HepG2 (cell line): Measurements from ENCODE around the gene YY1. TPM values are rescaled to one million over a fixed set of nuclear protein-coding genes. Genes with fewer than 3 reads are reported as not detected.

Experiments
- ARNTL ChIP-seq: sonication (generic); formaldehyde crosslinking; IDR thresholded peaks from 2 replicates; pipeline ENCODE4 v1.4.0; 2020; ENCODE audit warnings: mild to moderate bottlenecking, missing genetic modification reagents
- ATRX ChIP-seq: sonication (generic); formaldehyde crosslinking; IDR thresholded peaks from 2 replicates; pipeline ENCODE4 v1.4.0; 2020; ENCODE audit warnings: missing genetic modification reagents, borderline replicate concordance
- DNMT1 ChIP-seq: sonication (generic); formaldehyde crosslinking; IDR thresholded peaks from 2 replicates; pipeline ENCODE4 v1.5.1; 2020; ENCODE audit warnings: mild to moderate bottlenecking, missing genetic modification reagents
- FIP1L1 ChIP-seq: fragments of 200-400 bp; formaldehyde crosslinking; IDR thresholded peaks from 2 replicates; pipeline ENCODE4 v1.6.1; 2018; ENCODE audit warnings: low read depth, mild to moderate bottlenecking, low read length, moderate library complexity, borderline replicate concordance; ENCODE audit not compliant: insufficient read depth
- FOXM1 ChIP-seq: sonication (generic); formaldehyde crosslinking; IDR thresholded peaks from 2 replicates; pipeline ENCODE4 v1.5.0; 2020; ENCODE audit warnings: missing genetic modification reagents
- FOXP4 ChIP-seq: sonication (generic); formaldehyde crosslinking; IDR thresholded peaks from 2 replicates; pipeline ENCODE4 v1.4.0; 2020; ENCODE audit warnings: missing genetic modification reagents
- IRF2 ChIP-seq: IDR thresholded peaks from 2 replicates; pipeline ENCODE4 v1.6.1; 2018; ENCODE audit warnings: missing genetic modification reagents, missing compliant biosample characterization
- KLF16 ChIP-seq, 2 experiments: sonication (generic) in 1 of 2; formaldehyde crosslinking in 1 of 2; IDR thresholded peaks; 2 replicates each; pipeline versions ENCODE4 v1.6.1 to v1.8.0; 2016 to 2023; ENCODE audit warnings: missing genetic modification reagents in 2 of 2, missing compliant biosample characterization in 1 of 2
- MYNN ChIP-seq: sonication (generic); formaldehyde crosslinking; IDR thresholded peaks from 2 replicates; pipeline ENCODE4 v1.4.0; 2020; ENCODE audit warnings: mild to moderate bottlenecking, low read depth, missing genetic modification reagents
- SMAD1 ChIP-seq: sonication (generic); formaldehyde crosslinking; IDR thresholded peaks from 2 replicates; pipeline ENCODE4 v1.4.0; 2020; ENCODE audit warnings: missing genetic modification reagents, low read depth, mild to moderate bottlenecking, borderline replicate concordance
- STAT6 ChIP-seq: sonication (generic); formaldehyde crosslinking; IDR thresholded peaks from 2 replicates; pipeline ENCODE4 v1.4.0; 2020; ENCODE audit warnings: missing genetic modification reagents, mild to moderate bottlenecking, borderline replicate concordance
- ZMYM2 ChIP-seq: sonication (generic); formaldehyde crosslinking; IDR thresholded peaks from 2 replicates; pipeline ENCODE4 v1.8.0; 2022; ENCODE audit warnings: mild to moderate bottlenecking, missing genetic modification reagents
- ZNF225 ChIP-seq: sonication (generic); formaldehyde crosslinking; IDR thresholded peaks from 2 replicates; pipeline ENCODE4 v1.4.0; 2020; ENCODE audit warnings: mild to moderate bottlenecking, missing genetic modification reagents
- ZNF34 ChIP-seq: sonication (generic); formaldehyde crosslinking; IDR thresholded peaks from 2 replicates; pipeline ENCODE4 v1.4.0; 2020; ENCODE audit warnings: mild to moderate bottlenecking, missing genetic modification reagents, borderline replicate concordance
- ZNF567 ChIP-seq: sonication (generic); formaldehyde crosslinking; IDR thresholded peaks from 2 replicates; pipeline ENCODE4 v1.8.1; 2023; ENCODE audit warnings: mild to moderate bottlenecking, missing genetic modification reagents, borderline replicate concordance
- ZNF629 ChIP-seq: sonication (generic); formaldehyde crosslinking; conservative IDR thresholded peaks from 2 replicates; pipeline ENCODE4 v1.5.0; 2020; ENCODE audit warnings: missing genetic modification reagents
- ZNF749 ChIP-seq: sonication (generic); formaldehyde crosslinking; IDR thresholded peaks from 2 replicates; pipeline ENCODE4 v1.8.0; 2022; ENCODE audit warnings: mild to moderate bottlenecking, missing genetic modification reagents, moderate library complexity, borderline replicate concordance
- ZNF839 ChIP-seq: sonication (generic); formaldehyde crosslinking; IDR thresholded peaks from 2 replicates; pipeline ENCODE4 v1.4.0; 2020; ENCODE audit warnings: missing genetic modification reagents, mild to moderate bottlenecking, borderline replicate concordance
- ZNF879 ChIP-seq: sonication (generic); formaldehyde crosslinking; IDR thresholded peaks from 2 replicates; pipeline ENCODE4 v1.8.1; 2023; ENCODE audit warnings: missing genetic modification reagents
- ZSCAN22 ChIP-seq: sonication (generic); formaldehyde crosslinking; IDR thresholded peaks from 2 replicates; pipeline ENCODE4 v1.4.0; 2020; ENCODE audit warnings: mild to moderate bottlenecking, missing genetic modification reagents
- polyA plus RNA-seq, 8 experiments: library from polyadenylated mRNA; depleted of rRNA in 3 of 8; stranded (reverse) in 7 of 8; unstranded in 1 of 8; fragments of >200 nt; fragmentation: Illumina TruSeq in 4 of 8; extraction: Trizol in 4 of 8; gene quantifications; 2 replicates each; pipeline versions ENCODE4 v1.2.1 to v1.2.3, GENCODE V29; 2011 to 2016; ENCODE audit warnings: low read depth in 4 of 8, missing spikeins in 1 of 8, mixed read lengths in 1 of 8; ENCODE audit not compliant: insufficient read depth in 1 of 8
- total RNA-seq, 5 experiments: library from RNA; depleted of rRNA; stranded (reverse); fragments of >200 nt; fragmentation: Illumina TruSeq; extraction: Trizol; gene quantifications; 2 replicates each; pipeline ENCODE4 v1.2.3, GENCODE V29; 2016; ENCODE audit warnings: low read depth in 1 of 5
- TF ChIP-seq, protein P1 (sequence below): sonication (generic); formaldehyde crosslinking; conservative IDR thresholded peaks from 2 replicates; pipeline ENCODE4 v1.8.0; 2022; ENCODE audit warnings: mild to moderate bottlenecking, moderate library complexity, missing genetic modification reagents

Gene YY1
- total and polyA plus RNA-seq, 2 of the 13 experiments (the other 11 are each of a cell fraction or from before 2014, with no cell fraction given): 29.4 to 68.1 TPM

DNA sequence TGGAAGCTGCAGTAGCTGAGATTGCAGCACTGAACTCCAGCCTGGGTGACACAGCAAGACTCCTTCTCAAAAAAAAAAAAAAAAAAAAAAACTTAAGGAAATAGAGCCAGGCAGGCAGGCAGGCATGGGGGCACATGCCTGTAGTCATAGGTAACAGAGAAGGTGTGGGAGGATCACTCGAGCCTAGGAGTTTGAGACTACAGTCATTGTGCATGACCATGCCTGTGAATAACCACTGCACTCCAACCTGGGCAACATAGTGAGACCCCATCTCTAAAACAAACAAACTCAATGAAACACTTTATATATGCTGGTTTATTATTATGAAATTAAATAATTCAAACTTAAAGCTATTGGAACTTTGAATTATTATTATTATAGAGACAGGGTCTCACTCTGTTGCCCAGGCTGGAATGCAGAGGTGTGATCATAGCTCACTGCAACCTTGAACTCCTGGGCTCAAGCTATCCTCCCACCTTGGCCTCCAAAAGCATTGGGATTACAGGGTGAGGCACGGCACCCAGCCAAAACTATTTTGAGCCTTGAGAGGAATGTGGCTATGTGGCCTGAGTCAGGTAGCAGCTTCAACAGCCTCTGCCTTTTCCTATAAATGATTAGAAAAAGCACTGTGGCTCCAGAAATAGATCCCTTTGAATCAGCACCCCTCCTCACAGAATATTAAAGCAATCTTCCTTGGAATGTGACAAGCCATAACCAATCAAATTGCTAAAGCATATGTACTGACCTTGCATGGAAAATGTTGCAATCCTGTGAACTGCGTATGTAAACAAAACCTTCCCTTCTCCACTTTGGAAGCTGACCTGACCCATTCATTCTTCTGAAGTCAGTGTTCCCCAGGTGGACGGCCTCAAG is 34.7 kb upstream of the YY1 start (continued):
- TF ChIP-seq, protein P1, sequence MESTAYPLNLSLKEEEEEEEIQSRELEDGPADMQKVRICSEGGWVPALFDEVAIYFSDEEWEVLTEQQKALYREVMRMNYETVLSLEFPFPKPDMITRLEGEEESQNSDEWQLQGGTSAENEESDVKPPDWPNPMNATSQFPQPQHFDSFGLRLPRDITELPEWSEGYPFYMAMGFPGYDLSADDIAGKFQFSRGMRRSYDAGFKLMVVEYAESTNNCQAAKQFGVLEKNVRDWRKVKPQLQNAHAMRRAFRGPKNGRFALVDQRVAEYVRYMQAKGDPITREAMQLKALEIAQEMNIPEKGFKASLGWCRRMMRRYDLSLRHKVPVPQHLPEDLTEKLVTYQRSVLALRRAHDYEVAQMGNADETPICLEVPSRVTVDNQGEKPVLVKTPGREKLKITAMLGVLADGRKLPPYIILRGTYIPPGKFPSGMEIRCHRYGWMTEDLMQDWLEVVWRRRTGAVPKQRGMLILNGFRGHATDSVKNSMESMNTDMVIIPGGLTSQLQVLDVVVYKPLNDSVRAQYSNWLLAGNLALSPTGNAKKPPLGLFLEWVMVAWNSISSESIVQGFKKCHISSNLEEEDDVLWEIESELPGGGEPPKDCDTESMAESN (CRISPR knock-in tag): 0 out of 2 replicates have a peak, but pooled peaks have one; percentile 42
- TF ChIP-seq KLF16 (CRISPR knock-in tag; IDR thresholded peaks at IDR 0.05) (peak in 1 of 2 experiments; percentile 74; a peak in 1 of 4 replicates), FIP1L1 (no peak), ZMYM2 (CRISPR knock-in tag) (peak; percentile 66; the same call in 1 of the 2 replicates), ZNF629 (CRISPR knock-in tag) (peak; percentile 45; the same call in 1 of the 2 replicates), FOXP4 (CRISPR knock-in tag) (peak; percentile 94), IRF2 (CRISPR knock-in tag) (peak; percentile 68; the same call in 1 of the 2 replicates), ZSCAN22 (no peak), DNMT1 (CRISPR knock-in tag) (no peak), SMAD1 (CRISPR knock-in tag) (no peak), FOXM1 (CRISPR knock-in tag) (no peak), ZNF749 (CRISPR knock-in tag) (no peak), ZNF879 (CRISPR knock-in tag) (no peak), ATRX (CRISPR knock-in tag) (no peak), STAT6 (no peak), MYNN (CRISPR knock-in tag) (no peak), ZNF34 (CRISPR knock-in tag) (no peak), ZNF839 (CRISPR knock-in tag) (no peak), ZNF567 (no peak), ZNF225 (CRISPR knock-in tag) (no peak), ARNTL (CRISPR knock-in tag) (no peak)
